K562 (cell line): ENCODE results near the gene TBPL2. TPM values are rescaled to one million over a fixed set of nuclear protein-coding genes. Genes with fewer than 3 reads are reported as not detected.

Source experiments
- ATAC-seq: fragments of 200-7000 bp; cut with Tn5 transposase; 3 replicates; pipeline ENCODE4 v1.9.1; 2020; ENCODE audit warnings: moderate library complexity
- BruUV-seq: library from RNA; stranded (reverse); fragments of 400-500 nt; replicated peaks from 2 replicates; lab custom pipeline; 2021; lab: Mats Ljungman, UMichigan
- CTCF ChIA-PET: fragments of 300-600 bp; formaldehyde crosslinking; extraction: SDS; loops from one replicate; lab custom pipeline; 2021; ENCODE audit warnings: low intra/inter-chr PET ratio; lab: Yijun Ruan, JAX
- POLR2A ChIA-PET: fragments of 300-600, 350-650 bp; sonication (Branson Sonifier 250); formaldehyde crosslinking; extraction: SDS; loops from one replicate; lab custom pipeline; 2021; ENCODE audit warnings: antibody characterized with exemption, inconsistent platforms; lab: Yijun Ruan, JAX
- DNase-seq, 4 experiments: peaks; one replicate each; pipeline versions ENCODE4 v3.0.0 to v3.0.0-alpha.2; 2011 to 2018; ENCODE audit warnings: low spot score in 3 of 4, mixed read lengths in 3 of 4; ENCODE audit errors: extremely low read depth in 1 of 4
- FAIRE-seq: peaks from 2 replicates; lab custom pipeline; 2011; peaks lifted over from hg19 to GRCh38; lab: Jason Lieb, UNC
- H2AFZ ChIP-seq: 2 replicates; pipeline ENCODE4 v1.6.0; 2011; ENCODE audit warnings: low read depth, low read length, control low read depth, inconsistent platforms
- H3K27ac ChIP-seq: fragments of 200-600 bp; 3 replicates; pipeline ENCODE4 v1.8.0; 2011; ENCODE audit warnings: low read depth, mild to moderate bottlenecking, control low read depth, inconsistent platforms, low read length, moderate library complexity, mixed read lengths; ENCODE audit errors: extremely low read depth
- H3K27me3 ChIP-seq, 2 experiments: fragments of 300-600 bp in 1 of 2; 2 replicates in 1 of 2; 3 replicates in 1 of 2; pipeline versions ENCODE4 v1.6.0 to v1.8.0; 2011; ENCODE audit warnings: inconsistent platforms in 2 of 2, low read length in 2 of 2, mild to moderate bottlenecking in 1 of 2, mixed read lengths in 1 of 2, moderate library complexity in 1 of 2; ENCODE audit not compliant: control insufficient read depth in 2 of 2, insufficient read depth in 2 of 2
- H3K36me3 ChIP-seq: fragments of 300-600 bp; 3 replicates; pipeline ENCODE4 v1.8.0; 2011; ENCODE audit warnings: mild to moderate bottlenecking, low read length, inconsistent platforms; ENCODE audit not compliant: control insufficient read depth, insufficient read depth
- H3K4me1 ChIP-seq, 2 experiments: fragments of 200-600 bp in 1 of 2; replicated peaks in 1 of 2; 2 replicates in 1 of 2; 3 replicates in 1 of 2; pipeline versions ENCODE4 v1.5.1 to v1.8.0; 2011; ENCODE audit warnings: inconsistent platforms in 2 of 2, low read length in 2 of 2, mild to moderate bottlenecking in 1 of 2, mixed read lengths in 1 of 2, moderate library complexity in 1 of 2; ENCODE audit not compliant: control insufficient read depth in 2 of 2, insufficient read depth in 2 of 2
- H3K4me2 ChIP-seq: 2 replicates; pipeline ENCODE4 v1.6.1; 2011; ENCODE audit warnings: low read length, control low read depth, inconsistent platforms, mixed read lengths; ENCODE audit not compliant: insufficient read depth
- H3K4me3 ChIP-seq: fragments of 200-600 bp; sonication (generic), shearing (Covaris generic); 2 replicates; pipeline ENCODE4 v1.5.1; 2016; ENCODE audit warnings: control low read depth, inconsistent platforms
- H3K79me2 ChIP-seq: fragments of 200-600 bp; 3 replicates; pipeline ENCODE4 v1.8.0; 2011; ENCODE audit warnings: low read length, inconsistent platforms; ENCODE audit not compliant: control insufficient read depth, insufficient read depth
- H3K9ac ChIP-seq, 2 experiments: 2 replicates each; pipeline versions ENCODE4 v1.6.0 to v1.6.1; 2011; ENCODE audit warnings: low read depth in 2 of 2, low read length in 2 of 2, control low read depth in 1 of 2, inconsistent platforms in 1 of 2, mild to moderate bottlenecking in 1 of 2, mixed read lengths in 1 of 2; ENCODE audit not compliant: insufficient read depth in 1 of 2
- H3K9me1 ChIP-seq: one replicate; pipeline ENCODE4 v1.6.0; 2011; ENCODE audit warnings: inconsistent platforms, mild to moderate bottlenecking, low read length, moderate library complexity; ENCODE audit not compliant: control insufficient read depth, insufficient read depth
- H3K9me3 ChIP-seq: replicated peaks from 2 replicates; pipeline ENCODE4 v1.5.1; 2011; ENCODE audit warnings: low read depth, low read length, inconsistent platforms; ENCODE audit not compliant: control insufficient read depth, insufficient read depth
- H4K20me1 ChIP-seq: replicated peaks from 2 replicates; pipeline ENCODE4 v1.6.1; 2011; ENCODE audit warnings: low read length, inconsistent platforms, mixed read lengths; ENCODE audit not compliant: control insufficient read depth, insufficient read depth
- ARID1B ChIP-seq: fragments of 450-650 bp; IDR thresholded peaks from 2 replicates; pipeline ENCODE4 v1.6.1; 2016; ENCODE audit warnings: antibody characterized with exemption, mild to moderate bottlenecking, inconsistent platforms
- CBFA2T3 ChIP-seq: fragments of 450-650 bp; IDR thresholded peaks from 2 replicates; pipeline ENCODE4 v1.6.1; 2017
- CEBPB ChIP-seq: fragments of 450-650 bp; IDR thresholded peaks from 2 replicates; pipeline ENCODE4 v1.6.1; 2016; ENCODE audit warnings: missing genetic modification characterization, missing compliant biosample characterization
- SP2 ChIP-seq: IDR thresholded peaks from 2 replicates; pipeline ENCODE4 v1.6.1; 2011; ENCODE audit warnings: mild to moderate bottlenecking, low read depth, low read length, moderate library complexity; ENCODE audit not compliant: poor library complexity, severe bottlenecking; ENCODE audit errors: extremely low read depth
- TAL1 ChIP-seq: fragments of 450-650 bp; IDR thresholded peaks from 2 replicates; pipeline ENCODE4 v1.6.1; 2016; ENCODE audit warnings: mild to moderate bottlenecking
- TCF3 ChIP-seq: sonication (generic); formaldehyde crosslinking; IDR thresholded peaks from 2 replicates; pipeline ENCODE4 v1.4.0; 2020; ENCODE audit warnings: mild to moderate bottlenecking, missing genetic modification reagents
- WGBS: fragments of 100-300 bp; shearing (Covaris generic); methylation state at CpG from one replicate; pipeline ENCODE4 v1.1.6; 2016; ENCODE audit warnings: low coverage, mixed read lengths; ENCODE audit not compliant: insufficient coverage; ENCODE audit errors: missing lambda C conversion rate; 5-methylcytosine and 5-hydroxymethylcytosine counted together
- in situ Hi-C: fragments of 300-500 bp; cut with MboI; formaldehyde crosslinking; loops from 4 replicates; pipeline ENCODE4 v1.15.0; 2018; ENCODE audit warnings: inconsistent platforms, mixed read lengths
- intact Hi-C: fragments of 100-400 bp; cut with micrococcal nuclease; formaldehyde crosslinking; loops from 2 replicates; pipeline ENCODE4 v1.14.2; 2022
- polyA plus RNA-seq, 8 experiments: library from polyadenylated mRNA; depleted of rRNA in 4 of 8; stranded (reverse) in 5 of 8; unstranded in 3 of 8; fragments of >200 nt; fragmentation: Nextera tagmentation in 2 of 8; fragmentation: Illumina TruSeq in 1 of 8; extraction: Ambion mirVana in 2 of 8; extraction: Trizol in 1 of 8; gene quantifications; 2 replicates each; pipeline versions ENCODE4 v1.2.1 to v1.2.3, GENCODE V29; 2011 to 2014; ENCODE audit warnings: inconsistent platforms in 1 of 8, missing spikeins in 1 of 8
- total RNA-seq, 7 experiments: library from RNA; depleted of rRNA in 6 of 7; stranded (reverse); fragments of >200 nt in 6 of 7; fragmentation: Illumina TruSeq in 2 of 7; extraction: Trizol in 2 of 7; gene quantifications; 2 replicates each; pipeline versions ENCODE4 v1.2.1 to v1.2.3, GENCODE V29; 2011 to 2021; ENCODE audit warnings: low replicate concordance in 1 of 7

The TBPL2 gene
- total and polyA plus RNA-seq, 9 of the 15 experiments (the other 6 are each of a cell fraction or from before 2014, with no cell fraction given), result not detected

- Histone ChIP-seq H3K4me2 (0 out of 2 replicates have a peak overlapping the region, but pooled peaks have one; percentile 11), H3K27me3 (no peaks in the 10 kb centered on the region), H3K27ac (no peak overlapping the region), H3K36me3 (peaks cover 8% of the 10 kb centered on the region; the same call in 2 of the 3 replicates), H3K4me3 (no peak overlapping the region), H2AFZ (no peak overlapping the region), H4K20me1 (no peaks in the 10 kb centered on the region), H3K9me1 (no peaks in the 10 kb centered on the region), H3K79me2 (no peaks in the 10 kb centered on the region), H3K9me3 (no peaks in the 10 kb centered on the region), H3K9ac (no peak overlapping the region), H3K4me1 (peaks cover 21 to 65% of the 10 kb centered on the region in 2 experiments)
- WGBS, result 50% methylated on average over 3 of the region's 4 CpGs
- ChIA-PET CTCF (no interaction called here), POLR2A (no interaction called here)
- ATAC-seq (no peak), FAIRE-seq (peak; percentile 55), DNase-seq (no peak)
- BruUV-seq, result no TSS peak
- in situ Hi-C loops, result no loop called here
- intact Hi-C loops, result no loop called here
- TF ChIP-seq TAL1 (peak; percentile 24; the same call in 1 of the 2 replicates), SP2 (no peak), CEBPB (tag) (peak; percentile 37; the same call in 1 of the 2 replicates), CBFA2T3 (peak; percentile 50), TCF3 (CRISPR knock-in tag) (peak; percentile 32; the same call in 1 of the 2 replicates), ARID1B (peak; percentile 38)
Observed at GRCh38 chr14:55387121-55387520, 53.3 kb downstream of the TBPL2 start.
